Lung (tissue), 12 donors: ENCODE measurements around the gene FUCA1. TPM values are rescaled to one million over a fixed set of nuclear protein-coding genes. Genes with fewer than 3 reads are reported as not detected.

ENCODE experiments used
- ATAC-seq: fragments of 200-7000 bp; cut with Tn5 transposase; one replicate; pipeline ENCODE4 v1.9.1; 2020; ENCODE audit warnings: moderate number of reproducible peaks; ENCODE audit not compliant: insufficient read depth, low FRiP score
- DNase-seq, 3 donors: peaks; one replicate each; pipeline ENCODE4 v3.0.0-alpha.2; 2013 to 2017
- H3K27ac ChIP-seq, 2 donors: one replicate each; pipeline ENCODE4 v1.5.1; 2013; ENCODE audit warnings: mild to moderate bottlenecking in 2 of 2, moderate library complexity in 2 of 2, control low read depth in 1 of 2, inconsistent platforms in 1 of 2, low read depth in 1 of 2, low read length in 1 of 2
- H3K27me3 ChIP-seq, 3 donors: one replicate each; pipeline ENCODE4 v1.5.1; 2013; ENCODE audit warnings: low read length in 2 of 3; ENCODE audit not compliant: control insufficient read depth in 3 of 3, insufficient read depth in 3 of 3
- H3K36me3 ChIP-seq, 4 donors: one replicate each; pipeline ENCODE4 v1.5.1; 2013; ENCODE audit warnings: low read length in 4 of 4, mild to moderate bottlenecking in 1 of 4, moderate library complexity in 1 of 4; ENCODE audit not compliant: control insufficient read depth in 4 of 4, insufficient read depth in 4 of 4
- H3K4me1 ChIP-seq, 5 donors: one replicate each; pipeline ENCODE4 v1.5.1; 2013; ENCODE audit warnings: low read length in 5 of 5, mild to moderate bottlenecking in 2 of 5, moderate library complexity in 1 of 5; ENCODE audit not compliant: control insufficient read depth in 5 of 5, insufficient read depth in 5 of 5
- H3K4me3 ChIP-seq: one replicate; pipeline ENCODE4 v1.5.1; 2013; ENCODE audit warnings: mild to moderate bottlenecking, control low read depth, moderate library complexity
- H3K9ac ChIP-seq, 2 donors: one replicate each; pipeline ENCODE4 v1.5.1; 2013; ENCODE audit warnings: low read length in 2 of 2, control low read depth in 1 of 2; ENCODE audit not compliant: insufficient read depth in 1 of 2
- H3K9me3 ChIP-seq, 4 donors: one replicate each; pipeline ENCODE4 v1.5.1; 2013; ENCODE audit warnings: low read length in 3 of 4, mild to moderate bottlenecking in 1 of 4, moderate library complexity in 1 of 4; ENCODE audit not compliant: control insufficient read depth in 4 of 4, insufficient read depth in 3 of 4
- CTCF ChIP-seq: IDR thresholded peaks from 2 replicates; pipeline ENCODE4 v1.5.1; 2012; ENCODE audit warnings: mild to moderate bottlenecking; ENCODE audit errors: control extremely low read depth, extremely low read depth
- WGBS, 2 donors: extraction: QIAGEN DNeasy Blood & Tissue Kit; methylation state at CpG; one replicate each; pipeline ENCODE4 v1.1.7; 2013; 5-methylcytosine and 5-hydroxymethylcytosine counted together
- polyA plus RNA-seq, 2 donors: library from polyadenylated mRNA; stranded (reverse); fragments of 200-250 nt; gene quantifications; one replicate each; pipeline ENCODE4 v1.2.1, GENCODE V29; 2013
- total RNA-seq, 2 donors: library from RNA; depleted of rRNA in 1 of 2; stranded (reverse); fragments of >200 nt in 1 of 2; gene quantifications; one replicate each; pipeline ENCODE4 v1.2.1, GENCODE V29; 2014 to 2021
- donor health status: control.
- donor health status: control.
- donor health status: Bipolar disorder and iron deficiency.
- donor health status: healthy.
- donor health status: DM: yes; HTN: yes; CAD: no.

FUCA1 gene
- total and polyA plus RNA-seq, 4 donors = 31.2 to 41.1 (median 35.6) TPM

- no peak for ATAC-seq
- no peaks in the 10 kb centered on the region for H3K36me3 ChIP-seq
- no peak overlapping the region for H3K4me3 ChIP-seq
- TF ChIP-seq CTCF = no peak
- H3K4me1 ChIP-seq = no peaks in the 10 kb centered on the region
- DNase-seq = no peak
- H3K9ac ChIP-seq = no peak overlapping the region
- no peaks in the 10 kb centered on the region for H3K9me3 ChIP-seq
- peaks cover 0 to 15% (median 8%) of the 10 kb centered on the region in 3 donors for H3K27me3 ChIP-seq
- WGBS, 2 donors = 19 to 50% methylated on average over 9 of the region's 9 CpGs
- H3K27ac ChIP-seq = no peak overlapping the region
Observed at GRCh38 chr1:23908453-23909341, 40.6 kb upstream of the FUCA1 start.

GRCh38 chr1:23906731-23907130, 38.6 kb upstream of the FUCA1 start:
- peaks cover 0 to 2% (median 0%) of the 10 kb centered on the region in 4 donors for H3K9me3 ChIP-seq
- ATAC-seq = no peak
- TF ChIP-seq CTCF = no peak
- DNase-seq = no peak
- no peaks in the 10 kb centered on the region for H3K36me3 ChIP-seq
- no peak overlapping the region for H3K9ac ChIP-seq
- H3K27ac ChIP-seq = no peak overlapping the region
- H3K4me1 ChIP-seq = peaks cover 0 to 2% (median 0%) of the 10 kb centered on the region in 5 donors
- H3K27me3 ChIP-seq = peaks cover 0 to 20% (median 13%) of the 10 kb centered on the region in 3 donors
- no peak overlapping the region for H3K4me3 ChIP-seq
- WGBS, 2 donors = 83 to 96% methylated on average over 1 of the region's 1 CpG

DNA sequence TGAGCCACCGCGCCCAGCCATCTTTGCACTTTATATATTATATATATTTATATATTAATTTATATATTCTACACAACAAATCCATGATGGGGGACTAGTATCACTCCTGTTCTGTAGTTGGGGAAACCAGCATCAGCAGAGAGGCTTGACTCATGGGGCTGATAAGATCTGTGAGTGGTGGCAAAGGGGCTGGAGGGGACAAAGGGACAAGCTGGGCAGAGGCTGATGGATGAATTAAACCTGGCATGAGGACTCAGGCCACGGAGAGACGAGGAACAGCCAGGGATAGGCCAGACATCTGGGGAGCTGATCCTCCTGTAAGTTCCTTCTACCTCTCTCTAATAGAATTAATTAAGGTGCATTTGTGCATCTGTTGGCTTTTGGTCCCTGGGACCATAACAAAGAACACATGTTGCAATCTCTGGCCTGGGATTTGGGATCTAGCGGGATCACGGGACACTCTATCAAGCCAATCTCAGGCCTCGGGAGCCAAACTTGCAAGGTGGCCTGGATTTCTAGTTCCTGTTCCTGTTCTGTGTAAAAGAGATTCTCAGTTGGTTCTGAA, 37.5 kb upstream of the FUCA1 start:
- Histone ChIP-seq H3K36me3 (no peaks in the 10 kb centered on the region), H3K9ac (no peak overlapping the region), H3K9me3 (peaks cover 0 to 2% (median 0%) of the 10 kb centered on the region in 4 donors), H3K4me3 (no peak overlapping the region), H3K27me3 (peaks cover 0 to 20% (median 13%) of the 10 kb centered on the region in 3 donors), H3K27ac (no peak overlapping the region), H3K4me1 (peaks cover 0 to 2% (median 0%) of the 10 kb centered on the region in 5 donors)
- ATAC-seq (no peak), DNase-seq (no peak)
- WGBS, 2 donors = 90 to 97% methylated on average over 7 of the region's 7 CpGs
- no peak for TF ChIP-seq CTCF
